Activated CD4-positive, alpha-beta T cell treated with anti-CD3 and anti-CD28 coated beads, Interleukin-2, amount 50 U/mL, for 4 hours (primary cell): Measurements from ENCODE around the gene ATXN10.
"Not testable (repeated sequence)": the region's sequence is repeated elsewhere in the genome, so short reads cannot be mapped to it uniquely, and the experiment has no call there.

Source experiments
- DNase-seq, 2 experiments: peaks; one replicate each; pipeline ENCODE4 v3.0.0-alpha.2; 2020

The ATXN10 gene, protein sequence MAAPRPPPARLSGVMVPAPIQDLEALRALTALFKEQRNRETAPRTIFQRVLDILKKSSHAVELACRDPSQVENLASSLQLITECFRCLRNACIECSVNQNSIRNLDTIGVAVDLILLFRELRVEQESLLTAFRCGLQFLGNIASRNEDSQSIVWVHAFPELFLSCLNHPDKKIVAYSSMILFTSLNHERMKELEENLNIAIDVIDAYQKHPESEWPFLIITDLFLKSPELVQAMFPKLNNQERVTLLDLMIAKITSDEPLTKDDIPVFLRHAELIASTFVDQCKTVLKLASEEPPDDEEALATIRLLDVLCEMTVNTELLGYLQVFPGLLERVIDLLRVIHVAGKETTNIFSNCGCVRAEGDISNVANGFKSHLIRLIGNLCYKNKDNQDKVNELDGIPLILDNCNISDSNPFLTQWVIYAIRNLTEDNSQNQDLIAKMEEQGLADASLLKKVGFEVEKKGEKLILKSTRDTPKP

DNA sequence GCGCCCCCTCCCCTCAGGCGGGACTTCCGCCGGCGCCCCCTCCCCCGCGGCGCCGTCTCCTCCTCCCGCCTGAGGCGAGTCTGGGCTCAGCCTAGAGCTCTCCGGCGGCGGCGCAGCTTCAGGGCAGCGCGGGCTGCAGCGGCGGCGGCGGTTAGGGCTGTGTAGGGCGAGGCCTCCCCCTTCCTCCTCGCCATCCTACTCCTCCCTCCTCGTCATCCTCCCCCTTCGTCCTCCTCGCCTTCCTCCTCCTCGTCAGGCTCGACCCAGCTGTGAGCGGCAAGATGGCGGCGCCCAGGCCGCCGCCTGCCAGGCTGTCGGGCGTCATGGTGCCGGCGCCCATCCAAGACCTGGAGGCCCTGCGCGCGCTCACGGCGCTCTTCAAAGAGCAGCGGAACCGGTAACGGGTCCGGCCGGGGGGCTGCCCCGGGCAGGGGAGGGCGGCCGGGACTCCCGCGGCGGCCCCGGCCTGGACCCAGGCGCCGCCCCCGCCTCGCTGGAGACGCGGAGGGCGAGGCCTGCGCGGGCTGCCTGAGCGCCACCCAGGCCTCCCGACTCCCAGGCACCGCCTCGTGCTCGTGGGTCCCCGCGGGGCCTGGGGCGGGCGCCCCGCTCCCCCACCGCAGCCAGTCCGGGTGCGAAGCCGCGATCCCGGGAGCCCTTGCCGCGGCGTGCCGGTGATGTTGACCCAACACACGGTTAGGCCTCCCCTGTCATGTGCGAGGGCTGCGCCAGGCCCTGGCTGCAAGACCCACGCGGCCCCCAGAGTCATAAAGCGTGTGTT lies at the start of gene ATXN10:
ATXN10 (plus strand) TSS at position 52 of the 781 bp plus-strand sequence; CDS start at position 282, 230 bp downstream.
- peak; percentile 61 to 65 for DNase-seq

- DNase-seq: no peak
Observed at GRCh38 chr22:45621836-45622600, 49.6 kb upstream of the ATXN10 start.

DNA sequence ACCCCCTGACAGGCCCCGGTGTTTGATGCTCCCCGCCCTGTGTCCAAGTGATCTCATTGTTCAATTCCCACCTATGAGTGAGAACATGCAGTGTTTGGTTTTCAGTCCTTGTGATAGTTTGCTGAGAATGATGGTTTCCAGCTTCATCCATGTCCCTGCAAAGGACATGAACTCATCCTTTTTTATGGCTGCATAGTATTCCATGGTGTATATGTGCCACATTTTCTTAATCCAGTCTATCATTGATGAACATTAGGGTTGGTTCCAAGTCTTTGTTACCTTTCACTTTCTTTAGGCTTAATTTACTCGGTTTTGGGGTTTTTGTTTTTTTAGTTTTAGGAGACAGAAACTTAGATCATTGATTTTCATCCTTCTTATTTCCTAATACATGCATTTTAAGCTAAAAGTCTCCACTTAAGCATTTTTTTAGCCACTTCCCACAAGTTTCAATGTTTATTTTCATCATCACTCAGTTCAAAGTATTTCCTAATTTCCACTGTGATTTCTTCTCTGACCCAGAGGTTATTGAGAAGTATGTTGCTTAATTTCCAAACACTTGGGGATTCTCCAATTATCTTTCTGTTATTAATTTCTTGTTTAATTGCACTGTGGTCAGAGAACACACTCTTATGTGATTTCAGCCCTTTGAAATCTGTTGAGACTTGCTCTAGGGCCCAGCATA lies 48.0 kb upstream of the ATXN10 start:
- DNase-seq: not testable (repeated sequence)

DNA sequence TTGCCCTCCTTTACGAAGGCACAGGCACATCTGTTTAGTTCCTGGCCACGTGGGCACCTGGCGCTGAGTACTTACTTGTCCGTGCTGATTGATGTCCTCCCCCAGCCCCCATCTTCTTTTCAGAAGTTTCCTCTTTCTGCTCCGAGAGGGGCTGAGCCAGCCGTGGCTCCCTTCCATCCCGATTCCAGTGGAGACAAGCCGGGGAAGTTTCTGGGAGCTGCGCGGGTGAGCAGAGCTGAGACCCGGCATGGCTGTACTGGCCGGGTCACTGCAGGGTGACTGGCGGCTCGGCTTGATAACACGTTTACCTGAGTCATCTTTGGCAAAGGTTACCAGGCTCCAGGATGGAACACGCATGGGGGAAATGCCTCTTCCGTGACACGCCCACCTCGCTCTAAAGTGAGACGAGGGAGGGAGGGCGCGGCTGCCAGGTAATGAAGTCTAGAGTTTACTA lies 45.4 kb upstream of the ATXN10 start:
- no peak for DNase-seq

DNA sequence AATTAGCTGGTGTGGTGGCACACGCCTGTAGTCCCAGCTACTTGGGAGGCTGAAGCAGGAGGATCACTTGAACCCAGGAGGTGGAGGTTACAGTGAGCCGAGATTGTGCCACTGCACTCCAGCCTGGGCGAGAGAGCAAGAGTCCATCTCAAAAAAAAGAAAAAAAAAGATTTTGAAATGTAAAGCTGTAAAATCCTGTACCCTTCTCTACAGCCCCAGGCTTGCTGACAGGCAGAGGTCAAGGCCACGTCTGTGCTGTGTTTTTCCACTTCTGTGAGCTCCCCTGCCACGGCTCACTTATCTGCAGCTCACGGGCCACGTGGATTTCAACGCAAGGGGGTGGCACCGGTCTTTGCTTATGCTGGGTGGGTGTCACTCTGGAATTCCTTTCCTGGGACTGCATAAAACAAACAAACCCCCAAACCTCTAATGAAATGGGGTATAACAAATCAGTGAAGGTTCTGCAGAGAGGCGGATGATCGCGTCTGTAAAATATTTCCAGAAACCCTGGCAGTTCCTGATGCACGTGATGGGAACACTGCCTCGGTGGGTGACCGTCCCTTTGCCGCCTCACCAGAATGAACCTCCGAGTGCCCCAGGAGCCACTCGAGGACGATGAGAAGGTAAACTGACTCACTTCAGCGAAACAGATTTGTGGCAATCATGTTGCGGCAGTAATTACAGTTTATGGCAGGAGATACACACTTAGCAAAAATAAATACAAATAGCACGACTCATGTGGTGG lies 44.0 kb upstream of the ATXN10 start:
- DNase-seq: no peak

DNA sequence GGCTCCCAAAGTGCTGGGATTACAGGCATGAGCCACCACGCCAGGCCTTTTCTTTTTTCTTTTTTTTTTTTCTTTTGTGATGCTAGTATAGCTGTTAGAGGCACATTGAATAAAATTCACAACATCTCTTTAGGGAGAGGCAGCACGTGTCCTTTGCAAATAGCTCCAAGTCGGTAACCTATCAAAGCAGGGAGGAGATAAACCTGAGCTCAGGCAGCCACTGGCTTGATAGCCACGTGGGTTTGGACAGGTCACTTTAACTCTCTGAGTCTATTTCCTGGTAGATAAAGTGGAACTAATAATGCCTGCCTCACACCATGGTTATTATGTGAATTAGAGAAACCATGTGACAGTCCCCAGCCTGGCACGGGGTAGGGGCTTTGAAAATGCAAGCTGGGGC lies 43.1 kb upstream of the ATXN10 start:
- DNase-seq: no peak

DNA sequence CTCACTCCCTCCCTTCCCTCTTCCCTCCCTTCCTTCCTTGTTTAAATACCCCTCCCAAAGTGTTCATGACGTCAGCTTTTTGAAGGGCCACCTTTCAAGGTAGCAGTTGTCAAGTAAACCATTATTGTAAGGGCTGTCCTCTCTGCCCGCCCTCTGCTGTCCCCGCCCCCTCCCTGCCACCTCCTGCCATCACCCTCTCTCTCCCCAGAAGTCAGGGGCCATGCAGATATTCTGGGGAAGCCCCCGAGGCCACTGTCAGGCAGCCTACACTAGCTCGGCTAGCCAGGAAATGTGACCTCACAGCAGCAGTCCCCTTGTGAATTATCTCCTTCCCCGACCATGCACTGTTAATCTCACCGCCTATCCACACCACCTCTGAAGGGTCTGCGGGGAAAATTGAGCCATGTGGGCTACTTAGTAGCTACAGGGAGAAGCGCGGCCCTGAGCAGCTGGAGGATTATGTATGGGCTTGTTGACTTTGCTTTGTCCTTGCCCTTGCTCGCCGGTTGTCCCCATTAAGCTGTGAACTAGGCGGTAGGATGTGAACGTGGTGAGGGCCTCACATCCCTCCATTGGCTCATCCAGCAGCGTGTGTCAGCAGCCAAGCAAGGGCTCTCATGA lies 42.1 kb upstream of the ATXN10 start:
- DNase-seq: no peak

GRCh38 chr22:45630436-45630835 lies 41.2 kb upstream of the ATXN10 start:
- no peak for DNase-seq

DNA sequence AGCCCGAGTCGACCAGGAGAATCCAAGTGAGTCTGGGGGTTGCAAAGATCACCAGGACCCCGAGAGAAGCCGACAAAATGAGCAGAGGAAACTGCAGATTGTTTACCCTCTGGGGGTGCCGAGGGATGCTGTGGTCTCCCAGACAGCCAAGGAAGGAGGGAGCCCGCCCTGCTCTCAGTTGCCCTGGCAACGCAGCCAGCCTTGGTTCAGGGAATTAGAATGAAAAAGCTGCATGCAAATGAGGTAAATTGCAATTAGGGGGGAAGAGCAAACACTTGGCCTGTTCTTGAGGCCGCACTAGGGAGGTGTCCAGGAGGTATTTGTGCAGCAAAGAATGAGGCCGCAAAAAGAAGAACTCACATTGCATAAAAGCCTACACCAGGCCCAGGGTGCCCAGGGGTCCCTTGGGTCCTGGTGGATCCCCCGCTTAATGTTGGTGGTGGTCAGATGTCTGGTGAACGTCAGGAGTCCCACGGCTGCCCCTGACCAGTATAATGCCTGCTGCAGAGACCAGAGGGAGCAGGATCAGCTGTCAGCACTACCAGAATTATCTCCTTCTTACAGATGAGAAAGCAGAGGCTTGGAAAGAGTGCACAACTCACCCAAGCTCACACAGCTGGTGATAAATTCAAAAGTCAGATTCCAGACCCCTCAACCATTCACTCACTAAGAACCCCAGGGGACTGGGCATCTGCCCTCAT lies 40.3 kb upstream of the ATXN10 start:
- DNase-seq: no peak

DNA sequence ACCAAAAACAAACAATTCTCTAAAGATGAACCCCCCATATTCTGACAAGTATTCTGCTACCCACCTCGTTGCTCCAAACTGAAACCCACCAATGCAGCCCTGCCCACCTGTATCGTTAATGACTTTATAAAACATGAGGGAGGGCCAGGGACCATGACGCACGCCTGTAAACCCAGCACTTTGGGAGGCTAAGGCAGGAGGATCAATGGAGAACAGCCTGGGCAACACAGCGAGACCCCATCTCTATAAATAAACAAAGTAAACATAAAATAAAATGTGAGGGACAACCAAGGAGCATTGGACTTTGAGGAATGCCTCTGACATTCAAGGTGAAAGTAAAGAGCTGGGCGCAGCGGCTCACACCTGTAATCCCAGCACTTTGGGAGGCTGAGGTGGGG lies 39.8 kb upstream of the ATXN10 start:
- no peak for DNase-seq

DNA sequence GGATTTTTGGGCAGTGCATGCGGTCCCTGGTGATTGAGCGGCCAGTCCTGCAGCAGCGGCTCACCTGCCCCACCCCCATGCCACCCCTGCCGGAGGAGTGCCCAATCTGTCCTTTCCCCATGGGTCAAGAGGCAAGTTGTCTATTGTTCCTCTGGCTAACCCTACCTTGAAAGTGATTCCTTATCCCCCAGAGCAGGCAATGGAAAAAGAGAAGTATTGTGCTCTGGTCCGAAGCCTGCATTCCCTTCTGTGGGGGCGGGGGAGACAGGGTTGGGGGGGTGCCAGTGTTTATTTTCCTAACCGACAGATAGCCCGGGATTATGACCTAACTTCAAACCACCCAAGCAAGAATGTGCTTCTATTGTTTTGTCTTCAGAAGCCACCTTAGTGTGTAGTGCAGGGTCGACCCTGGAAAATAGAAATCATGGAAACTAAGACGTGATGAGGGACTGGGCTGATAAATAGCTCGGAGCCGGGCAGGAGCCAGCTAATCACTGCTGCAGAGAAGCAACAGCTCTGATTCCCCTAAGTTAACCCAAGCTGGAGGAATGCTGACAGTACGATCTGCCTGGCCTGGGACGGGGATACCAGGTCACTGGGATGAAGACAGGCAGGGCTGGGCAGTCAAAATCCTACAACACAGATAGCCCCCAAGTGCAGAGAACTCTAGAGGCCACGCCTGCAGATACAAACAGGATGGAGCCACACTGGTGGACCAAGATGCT lies 38.7 kb upstream of the ATXN10 start:
- DNase-seq: no peak

DNA sequence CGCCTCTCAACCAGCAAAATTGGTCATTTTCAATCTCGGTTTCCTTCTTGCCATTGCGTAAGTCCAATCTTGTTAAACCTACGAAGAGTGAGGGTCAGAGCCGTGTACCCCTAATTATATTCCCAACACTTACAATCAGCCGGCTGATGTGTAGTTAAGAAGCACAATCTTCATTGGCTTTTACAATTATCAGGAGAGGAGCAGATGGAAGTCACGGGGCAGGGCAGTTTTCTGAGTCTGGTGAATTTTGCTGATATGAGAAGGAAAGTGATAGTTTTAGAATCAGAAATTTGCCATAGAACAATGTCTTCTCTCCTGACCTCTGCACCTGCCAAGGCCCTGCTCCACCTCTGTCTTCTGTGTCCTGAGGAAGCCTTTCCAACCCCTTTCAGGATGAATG lies 35.0 kb upstream of the ATXN10 start:
- DNase-seq: no peak

- no peak for DNase-seq
Observed at GRCh38 chr22:45638197-45638596, 33.4 kb upstream of the ATXN10 start.

GRCh38 chr22:45638834-45639746 lies 32.5 kb upstream of the ATXN10 start:
- DNase-seq: no peak

DNA sequence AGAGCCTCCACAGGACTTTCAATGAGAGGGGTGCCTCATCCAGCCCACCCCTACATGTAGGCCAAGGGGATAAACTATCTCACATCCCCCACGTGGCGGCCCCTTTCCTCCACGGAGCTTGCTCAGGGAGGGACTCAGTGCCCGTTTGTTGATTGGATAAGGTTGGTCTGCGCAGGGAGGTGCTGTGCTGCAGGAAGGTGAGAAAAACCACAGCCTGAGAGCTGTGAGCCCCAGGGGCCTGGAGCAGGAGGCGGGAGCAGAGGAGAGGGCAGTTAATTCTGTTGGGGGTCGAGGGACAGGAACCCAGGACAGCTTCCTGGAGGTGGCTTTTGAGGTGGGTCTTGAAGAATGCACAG lies 31.9 kb upstream of the ATXN10 start:
- DNase-seq: no peak

- no peak for DNase-seq
Observed at GRCh38 chr22:45640291-45640940, 31.2 kb upstream of the ATXN10 start.

DNA sequence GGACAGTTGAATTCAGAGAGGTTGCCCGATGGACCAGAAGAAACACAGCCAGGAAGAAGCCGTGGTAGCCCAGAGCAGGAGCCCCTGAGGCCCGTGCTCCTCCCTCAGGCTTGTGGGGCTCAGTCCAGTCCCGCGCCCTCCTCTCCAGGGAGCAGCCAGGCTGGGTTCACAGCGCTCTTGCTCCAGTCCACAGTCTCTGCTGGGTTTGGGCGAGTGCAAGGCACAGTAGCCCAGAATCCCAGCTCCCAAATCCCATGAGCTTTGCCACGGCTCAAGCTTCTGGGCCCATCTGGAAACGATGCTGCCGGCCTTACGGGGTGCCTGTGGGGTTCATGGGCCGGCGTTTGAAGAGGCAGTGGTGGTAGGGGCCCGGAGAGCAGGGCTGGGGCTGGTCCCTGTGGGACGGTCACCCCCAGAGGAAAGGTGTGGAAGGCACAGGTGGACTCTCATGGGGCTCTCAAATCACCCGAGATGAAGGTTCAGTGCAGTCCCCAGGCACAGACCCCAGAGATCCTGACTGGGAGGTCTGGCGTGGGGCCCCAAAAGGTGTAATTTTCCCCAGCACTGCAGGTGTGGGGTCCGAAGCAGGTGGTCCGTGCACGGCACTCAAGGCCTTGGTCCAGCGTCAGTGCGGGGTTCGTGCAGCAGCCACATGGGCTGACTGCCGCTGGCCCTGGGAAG lies 30.6 kb upstream of the ATXN10 start:
- no peak for DNase-seq

GRCh38 chr22:45642986-45643385 lies 28.6 kb upstream of the ATXN10 start:
- no peak for DNase-seq
